Bronchial epithelial cell (primary cell): ENCODE measurements around the gene PDZD8. TPM values are rescaled to one million over a fixed set of nuclear protein-coding genes. Genes with fewer than 3 reads are reported as not detected.
"Not testable (repeated sequence)": the region's sequence is repeated elsewhere in the genome, so short reads cannot be mapped to it uniquely, and the experiment has no call there.

Source experiments
- DNase-seq: peaks from one replicate; pipeline ENCODE4 v3.0.0-alpha.2; 2010; ENCODE audit warnings: low read depth
- FAIRE-seq: peaks from 2 replicates; lab custom pipeline; 2011; peaks lifted over from hg19 to GRCh38; lab: Jason Lieb, UNC
- H3K27me3 ChIP-seq: 2 replicates; pipeline ENCODE4 v1.5.1; 2011; ENCODE audit warnings: low read length; ENCODE audit not compliant: control insufficient read depth, insufficient read depth
- H3K36me3 ChIP-seq: 2 replicates; pipeline ENCODE4 v1.5.1; 2011; ENCODE audit warnings: low read length; ENCODE audit not compliant: control insufficient read depth, insufficient read depth
- H3K4me3 ChIP-seq: 2 replicates; pipeline ENCODE4 v1.5.1; 2011; ENCODE audit warnings: mild to moderate bottlenecking, low read depth, low read length, control low read depth
- CTCF ChIP-seq: IDR thresholded peaks from 2 replicates; pipeline ENCODE4 v1.5.1; 2011; ENCODE audit warnings: mild to moderate bottlenecking, moderate library complexity, low read length, control low read depth, inconsistent platforms; ENCODE audit not compliant: insufficient read depth, severe bottlenecking
- total RNA-seq: library from RNA; depleted of rRNA; stranded (reverse); fragments of >200 nt; gene quantifications from 2 replicates; pipeline ENCODE4 v1.2.1, GENCODE V29; 2014

The PDZD8 gene
- total RNA-seq, 1 donor from 2014 or later, result 20.3 TPM

- no peak for TF ChIP-seq CTCF
- no peaks in the 10 kb centered on the region for H3K27me3 ChIP-seq
- no peaks in the 10 kb centered on the region for H3K36me3 ChIP-seq
- no peak overlapping the region for H3K4me3 ChIP-seq
- no peak for DNase-seq
- FAIRE-seq, result no peak
Measured at GRCh38 chr10:117299435-117299834, 75.8 kb downstream of the PDZD8 start.

DNA sequence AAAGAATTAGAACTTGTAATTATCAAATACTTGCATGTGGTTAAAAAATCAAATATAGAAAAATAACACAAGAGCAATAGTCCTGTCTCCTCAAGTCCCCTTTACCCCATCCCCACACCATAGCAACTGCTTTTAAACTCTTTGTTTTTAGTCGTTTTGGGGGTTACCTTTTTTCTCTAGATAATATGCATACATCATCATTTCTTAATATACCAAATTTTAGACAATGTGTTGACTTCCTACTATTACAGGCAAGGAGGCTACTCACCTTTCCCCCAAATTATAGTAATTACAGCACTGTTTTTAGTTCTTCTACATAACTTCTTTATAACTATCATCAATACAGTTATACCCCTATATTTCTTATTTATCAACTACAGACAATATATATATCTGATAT is 77.0 kb downstream of the PDZD8 start:
- DNase-seq (no peak), FAIRE-seq (no peak)
- Histone ChIP-seq H3K4me3 (no peak overlapping the region), H3K36me3 (no peaks in the 10 kb centered on the region), H3K27me3 (no peaks in the 10 kb centered on the region)
- TF ChIP-seq CTCF, result no peak

GRCh38 chr10:117294735-117295134 is 80.5 kb downstream of the PDZD8 start:
- Histone ChIP-seq H3K36me3 (no peaks in the 10 kb centered on the region), H3K4me3 (no peak overlapping the region), H3K27me3 (no peaks in the 10 kb centered on the region)
- no peak for TF ChIP-seq CTCF
- DNase-seq (no peak), FAIRE-seq (no peak)

DNA sequence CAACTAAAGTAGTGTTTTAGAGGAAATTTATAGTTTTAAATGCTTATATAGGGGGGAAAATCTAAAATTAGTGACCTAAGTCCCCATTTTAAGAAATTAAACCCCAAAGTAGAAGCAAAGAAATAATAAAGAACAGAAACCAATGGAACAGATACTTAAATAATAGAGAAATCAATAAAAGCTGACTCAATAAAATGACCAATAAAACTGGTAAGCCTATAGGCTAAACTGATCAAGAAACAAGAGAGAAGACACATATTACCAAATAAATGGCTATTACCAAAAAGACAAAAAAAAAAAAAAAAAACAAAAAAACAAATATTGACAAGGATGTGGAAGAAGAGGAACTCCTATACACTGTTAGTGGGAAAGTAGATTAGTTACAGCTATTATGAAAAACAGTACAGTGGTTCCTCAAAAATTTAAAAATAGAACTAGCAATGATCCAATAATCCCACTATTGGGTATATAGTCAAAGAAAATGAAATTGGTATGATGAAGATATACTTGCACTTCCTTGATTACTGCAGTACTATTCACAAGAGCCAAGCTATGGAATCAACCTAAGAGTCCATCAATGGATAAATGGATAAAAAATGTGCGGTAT is 81.1 kb downstream of the PDZD8 start:
- H3K27me3 ChIP-seq, result no peaks in the 10 kb centered on the region
- no peak overlapping the region for H3K4me3 ChIP-seq
- no peak for FAIRE-seq
- no peak for DNase-seq
- no peak for TF ChIP-seq CTCF
- peaks cover 2% of the 10 kb centered on the region for H3K36me3 ChIP-seq

DNA sequence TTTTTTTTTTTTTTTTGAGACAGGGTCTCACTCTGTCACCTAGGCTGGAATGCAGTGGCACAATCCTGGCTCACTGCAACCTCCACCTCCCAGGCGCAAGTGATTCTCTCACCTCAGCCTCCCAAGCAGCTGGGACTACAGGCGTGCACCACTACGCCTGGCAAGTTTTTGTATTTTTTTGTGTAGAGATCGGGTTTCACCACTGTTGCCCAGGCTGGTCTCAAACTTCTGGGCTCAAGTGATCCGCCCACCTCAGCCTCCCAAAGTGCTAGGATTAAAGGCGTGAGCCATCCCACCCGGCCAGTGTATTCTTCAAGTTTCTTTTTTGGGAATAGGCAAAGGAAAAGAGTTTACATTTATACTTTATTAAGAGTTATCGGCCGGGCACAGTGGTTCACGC is 84.4 kb downstream of the PDZD8 start:
- H3K27me3 ChIP-seq, H3K4me3 ChIP-seq, FAIRE-seq, H3K36me3 ChIP-seq, DNase-seq: not testable (repeated sequence)

GRCh38 chr10:117284716-117285494 is 90.3 kb downstream of the PDZD8 start:
- Histone ChIP-seq H3K27me3 (no peaks in the 10 kb centered on the region), H3K4me3 (no peak overlapping the region), H3K36me3 (peaks cover 4% of the 10 kb centered on the region)
- no peak for TF ChIP-seq CTCF
- DNase-seq, result no peak
- FAIRE-seq, result no peak
